Left renal pelvis (tissue), 4 donors: ENCODE results near the gene BTF3L4. TPM values are rescaled to one million over a fixed set of nuclear protein-coding genes. Genes with fewer than 3 reads are reported as not detected.

Experiments
- DNase-seq, 4 donors: peaks; one replicate each; pipeline ENCODE4 v3.0.0-alpha.2; 2013; ENCODE audit warnings: low read depth in 4 of 4, low spot score in 3 of 4
- polyA plus RNA-seq, 4 donors: library from polyadenylated mRNA; unstranded; fragments of 120-200 nt; gene quantifications; one replicate each; pipeline ENCODE4 v1.2.1, GENCODE V29; 2013; ENCODE audit not compliant: insufficient read length in 4 of 4

Gene BTF3L4
- polyA plus RNA-seq, 4 donors = 73.2 to 90.6 (median 82.1) TPM

- DNase-seq = no peak
Measured at GRCh38 chr1:52122384-52122783, 66.3 kb downstream of the BTF3L4 start.

DNA sequence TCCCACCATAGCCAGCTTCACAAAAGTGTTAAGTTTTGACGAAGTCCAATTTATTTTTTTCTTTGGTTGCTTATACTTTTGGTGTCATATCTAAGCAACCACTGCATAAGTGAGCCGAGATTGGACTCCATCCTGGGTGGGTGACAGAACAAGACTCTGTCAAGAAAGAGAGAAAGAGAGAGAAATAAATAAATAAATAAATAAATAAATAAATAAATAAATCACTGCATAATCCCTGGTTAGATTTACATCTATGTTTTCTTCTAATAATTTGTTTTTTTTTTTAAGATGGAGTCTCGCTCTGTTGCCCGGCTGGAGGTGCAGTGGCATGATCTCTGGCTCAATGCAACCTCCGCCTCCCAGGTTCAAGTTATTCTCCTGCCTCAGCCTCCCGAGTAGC is 67.5 kb downstream of the BTF3L4 start:
- DNase-seq = no peak

DNA sequence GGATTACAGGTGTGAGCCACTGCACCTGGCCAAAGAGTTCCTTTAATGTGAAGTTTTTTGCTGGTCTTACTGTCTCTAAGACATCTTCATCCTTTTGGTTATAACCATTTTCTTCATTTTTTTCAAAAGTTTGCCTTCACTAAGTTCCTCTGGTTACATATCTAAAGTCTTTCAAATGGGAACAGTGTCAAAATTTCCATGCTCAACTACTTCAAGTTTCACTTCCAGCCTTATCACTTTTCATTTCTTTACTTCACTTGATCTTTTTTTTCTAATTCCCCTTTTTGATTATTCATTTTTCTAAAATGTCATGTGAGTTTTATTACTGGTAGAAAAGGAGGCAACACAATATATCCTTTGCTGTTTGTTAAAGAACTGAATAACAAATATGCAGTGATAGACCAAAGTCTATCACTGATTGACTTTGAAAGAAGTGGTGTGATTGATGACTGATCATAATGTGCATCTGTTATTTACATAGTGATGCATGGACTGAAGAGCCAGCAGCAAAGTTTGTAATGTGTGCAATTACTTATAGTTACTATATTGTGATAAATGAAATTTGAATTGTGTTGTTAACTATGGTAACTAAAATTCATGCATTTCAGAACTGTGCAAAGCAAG is 69.8 kb downstream of the BTF3L4 start:
- no peak for DNase-seq

DNA sequence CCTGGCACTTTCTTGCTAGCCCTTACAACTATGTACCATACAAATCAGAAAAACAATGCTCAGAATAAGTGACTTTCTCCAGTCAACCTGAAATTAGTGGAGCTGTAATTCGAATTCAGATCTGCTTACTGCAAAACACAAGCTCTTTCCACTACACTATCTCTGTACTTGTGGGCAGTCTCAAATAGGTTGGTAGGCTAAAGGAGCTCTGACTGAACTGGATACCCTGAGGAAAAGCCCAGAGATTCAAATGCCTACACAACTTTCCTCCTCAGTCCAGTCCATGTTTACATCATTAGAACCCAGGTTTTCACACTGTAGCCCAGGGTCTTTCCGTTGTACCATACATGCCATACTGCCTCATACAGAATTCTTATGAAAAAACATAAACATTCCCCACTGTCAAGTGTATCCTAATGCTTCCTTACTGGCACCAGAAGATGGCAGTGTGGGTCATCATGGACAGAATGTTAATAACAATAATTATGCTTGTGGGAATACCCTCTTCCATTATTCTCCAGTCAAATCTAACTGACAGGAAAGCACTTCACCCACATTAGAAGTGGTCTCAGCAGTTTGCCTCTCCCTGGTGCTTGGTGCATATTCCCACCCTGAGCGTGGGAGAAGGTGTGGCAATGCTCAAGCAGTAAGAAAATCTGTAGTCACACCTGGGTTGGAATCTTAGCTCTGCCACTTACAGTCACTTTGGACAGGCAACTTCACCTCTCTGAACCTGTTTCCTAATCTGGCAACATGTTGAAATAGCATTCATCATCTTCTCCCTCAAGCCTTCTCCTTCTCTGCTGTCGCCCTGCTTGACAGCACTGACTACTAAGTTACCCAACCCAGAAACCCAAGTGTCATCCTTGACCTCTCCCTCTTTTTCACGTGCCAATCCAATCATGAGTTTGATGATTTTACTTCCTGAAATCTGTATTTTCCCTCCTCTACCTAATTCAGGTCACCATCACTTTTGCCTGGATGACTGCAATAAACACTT is 71.4 kb downstream of the BTF3L4 start:
- peak in 1 of 4 donors; percentile 27 for DNase-seq

DNA sequence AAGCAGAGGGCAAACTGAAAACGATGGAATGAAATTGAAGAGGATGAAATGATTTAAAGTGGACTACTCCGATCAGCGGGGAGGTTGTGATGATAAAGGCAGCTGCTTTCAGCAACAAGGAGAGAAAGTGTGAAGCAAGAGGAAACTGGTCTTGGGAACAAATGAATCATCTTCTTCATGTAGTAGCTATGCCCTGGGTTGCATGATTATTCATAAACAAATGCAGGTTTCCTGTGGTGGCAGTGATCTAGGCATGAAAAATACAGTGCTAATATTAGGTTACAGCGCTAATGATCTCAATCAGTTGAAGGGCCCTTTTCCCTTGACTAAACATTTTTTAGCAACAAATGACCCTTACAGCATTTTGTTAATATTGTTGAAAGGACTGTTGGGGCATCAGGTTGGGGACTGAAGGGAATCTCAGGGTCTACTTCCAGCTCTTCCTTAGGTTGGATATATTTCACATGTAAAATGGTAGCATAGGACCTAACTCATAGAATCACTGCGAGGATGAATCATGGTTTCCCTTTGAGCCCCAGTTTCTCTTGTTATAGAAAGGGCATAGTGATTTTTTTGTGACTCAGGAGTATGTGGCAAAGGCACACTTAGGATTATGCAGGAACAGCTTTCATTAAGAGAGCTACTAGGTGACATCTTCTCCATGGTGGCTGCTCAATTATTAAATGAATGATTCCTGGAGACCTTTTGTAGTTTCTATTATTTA is 83.9 kb downstream of the BTF3L4 start:
- no peak for DNase-seq

Other genes starting within 250 kb of the BTF3L4 start
- 100 to 1,000 TPM; 113 to 173 (median 134) TPM for gene NRDC, start 177.6 kb upstream of the BTF3L4 start, polyA plus RNA-seq
- 1 to 10 TPM; 1.6 to 5.8 (median 5.0) TPM for gene RAB3B, start 65.6 kb upstream of the BTF3L4 start, polyA plus RNA-seq
- gene KTI12, start 22.5 kb upstream of the BTF3L4 start, polyA plus RNA-seq = 1 to 10 TPM; 5.6 to 5.9 (median 5.8) TPM
- gene TXNDC12, start 1.1 kb upstream of the BTF3L4 start, polyA plus RNA-seq = 10 to 100 TPM; 56.4 to 75.4 (median 70.1) TPM
- 10 to 100 TPM; 30.7 to 40.3 (median 34.9) TPM for gene ZFYVE9, start 85.8 kb downstream of the BTF3L4 start, polyA plus RNA-seq